RWPE2 (cell line): ENCODE data around the gene GALNT17.

Source experiments
- ATAC-seq: fragments of 200-7000 bp; cut with Tn5 transposase; 3 replicates; pipeline ENCODE4 v1.9.1; 2021; ENCODE audit warnings: low read depth
- DNase-seq: peaks from one replicate; pipeline ENCODE4 v3.0.0-alpha.2; 2020; ENCODE audit warnings: low spot score
- H3K27ac ChIP-seq: fragments of 450-650 bp; 2 replicates; pipeline ENCODE4 v1.5.1; 2017; ENCODE audit warnings: mild to moderate bottlenecking; ENCODE audit not compliant: poor library complexity, severe bottlenecking
- H3K27me3 ChIP-seq: fragments of 250-450 bp; sonication (Bioruptor Pico); 2 replicates; pipeline ENCODE4 v1.5.1; 2021; ENCODE audit warnings: mild to moderate bottlenecking, moderate library complexity; ENCODE audit not compliant: insufficient read depth, poor library complexity, severe bottlenecking
- H3K36me3 ChIP-seq: fragments of 250-450 bp; sonication (Bioruptor Pico); 2 replicates; pipeline ENCODE4 v1.5.1; 2020; ENCODE audit warnings: low read depth, mild to moderate bottlenecking, moderate library complexity
- H3K4me1 ChIP-seq: fragments of 250-450 bp; sonication (Bioruptor Pico); 2 replicates; pipeline ENCODE4 v1.5.1; 2021; ENCODE audit warnings: mild to moderate bottlenecking, moderate library complexity; ENCODE audit not compliant: insufficient read depth, poor library complexity, severe bottlenecking
- H3K4me3 ChIP-seq: fragments of 250-450 bp; sonication (Bioruptor Pico); 2 replicates; pipeline ENCODE4 v1.5.1; 2021; ENCODE audit warnings: mild to moderate bottlenecking, moderate library complexity; ENCODE audit not compliant: severe bottlenecking
- H3K9me3 ChIP-seq: fragments of 250-450 bp; sonication (Bioruptor Pico); 2 replicates; pipeline ENCODE4 v1.5.1; 2021; ENCODE audit warnings: mild to moderate bottlenecking, moderate library complexity; ENCODE audit not compliant: severe bottlenecking
- CTCF ChIP-seq: fragments of 450-650 bp; IDR thresholded peaks from one replicate; pipeline ENCODE4 v1.5.1; 2017; ENCODE audit warnings: mild to moderate bottlenecking, moderate library complexity; ENCODE audit not compliant: poor library complexity, severe bottlenecking

GALNT17 gene

GRCh38 chr7:71132377-71133231, 660 bp downstream of the GALNT17 start:
- DNase-seq (no peak), ATAC-seq (no peak)
- no peak for TF ChIP-seq CTCF
- peaks cover 17% of the 10 kb centered on the region for H3K27me3 ChIP-seq
- H3K4me3 ChIP-seq: no peak overlapping the region
- no peak overlapping the region for H3K27ac ChIP-seq
- H3K36me3 ChIP-seq: no peaks in the 10 kb centered on the region
- no peaks in the 10 kb centered on the region for H3K4me1 ChIP-seq
- no peaks in the 10 kb centered on the region for H3K9me3 ChIP-seq

GRCh38 chr7:71133232-71133622, 1.3 kb downstream of the GALNT17 start:
- Histone ChIP-seq H3K4me1 (no peaks in the 10 kb centered on the region), H3K27ac (no peak overlapping the region), H3K27me3 (peaks cover 17% of the 10 kb centered on the region), H3K9me3 (no peaks in the 10 kb centered on the region), H3K4me3 (no peak overlapping the region), H3K36me3 (no peaks in the 10 kb centered on the region)
- DNase-seq (no peak), ATAC-seq (no peak)
- no peak for TF ChIP-seq CTCF

- no peak overlapping the region for H3K27ac ChIP-seq
- DNase-seq (no peak), ATAC-seq (no peak)
- H3K36me3 ChIP-seq: no peaks in the 10 kb centered on the region
- peaks cover 17% of the 10 kb centered on the region for H3K27me3 ChIP-seq
- no peak overlapping the region for H3K4me3 ChIP-seq
- H3K4me1 ChIP-seq: no peaks in the 10 kb centered on the region
- no peaks in the 10 kb centered on the region for H3K9me3 ChIP-seq
- no peak for TF ChIP-seq CTCF
These were observed 1.9 kb downstream of the GALNT17 start for GRCh38 chr7:71133856-71134255.

- no peak for DNase-seq
- ATAC-seq: no peak
- peaks cover 17% of the 10 kb centered on the region for H3K27me3 ChIP-seq
- H3K27ac ChIP-seq: no peak overlapping the region
- no peak overlapping the region for H3K4me3 ChIP-seq
- no peaks in the 10 kb centered on the region for H3K4me1 ChIP-seq
- TF ChIP-seq CTCF: no peak
- no peaks in the 10 kb centered on the region for H3K36me3 ChIP-seq
- no peaks in the 10 kb centered on the region for H3K9me3 ChIP-seq
These were observed 3.2 kb downstream of the GALNT17 start for GRCh38 chr7:71135116-71135515.

- H3K4me1 ChIP-seq: no peaks in the 10 kb centered on the region
- H3K4me3 ChIP-seq: no peak overlapping the region
- no peak overlapping the region for H3K27ac ChIP-seq
- H3K9me3 ChIP-seq: no peaks in the 10 kb centered on the region
- peaks cover 11% of the 10 kb centered on the region for H3K27me3 ChIP-seq
- no peaks in the 10 kb centered on the region for H3K36me3 ChIP-seq
- no peak for DNase-seq
- no peak for ATAC-seq
- TF ChIP-seq CTCF: no peak
These were observed 3.7 kb downstream of the GALNT17 start for GRCh38 chr7:71135663-71136062.
